ENCODE measurements around the gene MYO19.
"Not testable (repeated sequence)": the region's sequence is repeated elsewhere in the genome, so short reads cannot be mapped to it uniquely, and the experiment has no call there.

Gene MYO19

DNA sequence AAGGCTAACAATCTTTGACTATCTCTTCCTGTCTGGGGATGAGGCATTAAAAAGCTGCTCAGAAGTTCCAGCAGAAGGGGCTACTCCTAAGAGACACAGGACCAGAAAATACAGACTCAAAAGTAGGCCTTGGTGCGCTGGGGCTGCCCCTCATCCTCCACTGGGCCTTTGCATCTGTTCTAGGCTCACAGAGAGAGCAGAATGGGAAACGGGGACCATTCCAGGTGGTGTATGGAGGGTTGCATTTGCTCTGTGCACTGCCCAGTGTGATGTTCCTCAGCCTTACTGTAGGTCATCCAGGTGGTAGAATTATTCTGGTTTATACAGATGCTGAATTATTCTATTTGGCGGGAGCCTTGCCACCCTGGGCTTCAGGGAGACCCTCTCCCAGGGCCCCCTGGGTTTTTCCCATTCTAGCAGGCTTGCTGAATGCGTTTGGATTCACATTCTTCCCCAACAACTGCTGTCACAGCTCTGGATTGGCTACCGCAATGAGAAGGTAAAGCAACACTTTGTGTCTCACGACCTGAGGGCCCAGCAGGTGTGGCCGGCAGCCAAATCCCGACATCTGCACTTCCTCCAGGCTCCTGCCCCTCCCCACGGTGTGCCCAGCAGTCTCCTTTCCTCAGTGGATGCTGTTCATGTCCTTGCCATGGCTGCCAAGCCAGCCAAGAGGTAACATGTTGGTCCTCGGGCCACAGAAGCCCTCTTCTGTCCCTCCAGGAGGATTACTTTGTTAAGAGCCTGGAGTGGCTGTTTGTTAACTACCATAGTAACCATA, 73.1 kb downstream of the MYO19 start:
- no peak for DNase-seq

DNA sequence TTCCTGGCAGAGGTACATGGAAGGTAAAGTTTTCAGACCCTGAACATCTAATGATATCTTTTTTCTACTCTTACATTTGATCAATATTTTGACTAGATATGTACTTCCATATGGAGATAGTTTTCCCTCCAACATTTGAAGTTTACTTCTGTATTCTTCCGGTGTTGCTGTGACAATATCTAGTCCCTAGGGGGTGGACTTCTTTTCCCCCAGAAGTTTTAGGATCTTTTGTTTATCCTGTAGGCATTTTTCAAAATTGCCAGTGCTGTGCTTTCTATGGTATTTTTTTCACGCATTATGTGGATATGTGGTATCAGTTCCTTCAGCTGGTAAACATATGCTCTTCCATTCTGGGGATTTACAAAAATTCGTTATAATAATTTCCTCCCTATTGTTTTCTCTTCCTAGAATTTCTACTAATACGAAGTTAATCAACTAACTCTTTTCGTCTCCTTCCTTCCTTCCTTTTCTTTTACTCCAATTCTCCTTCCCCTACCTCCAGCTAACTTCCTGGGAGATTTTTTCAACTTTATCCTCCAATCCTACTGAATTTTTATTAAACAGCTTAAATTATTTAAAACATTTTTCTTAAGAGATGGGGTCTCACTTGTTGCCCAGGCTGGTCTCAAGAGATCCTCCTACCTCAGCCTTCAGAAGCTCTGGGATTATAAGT, 74.3 kb downstream of the MYO19 start:
- DNase-seq: no peak

DNA sequence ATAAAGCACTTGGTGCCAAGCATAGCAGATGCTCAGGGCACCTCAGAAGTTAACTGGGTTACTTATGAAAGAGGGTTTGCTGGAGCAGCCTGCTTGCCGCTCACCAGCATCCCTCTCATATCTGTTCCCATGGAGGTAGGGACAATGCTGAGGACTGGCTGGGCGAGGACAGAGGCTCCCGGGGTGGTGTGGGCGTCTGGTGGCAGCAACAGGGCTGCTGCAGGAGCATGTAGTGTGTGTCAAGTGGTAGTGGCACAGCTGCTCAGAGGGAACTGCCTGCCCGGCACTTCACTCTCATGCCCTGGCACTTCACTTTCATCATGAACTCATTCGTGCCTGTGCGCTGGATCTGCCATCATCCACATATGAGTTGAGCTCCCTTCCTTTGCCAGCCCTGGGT, 75.1 kb downstream of the MYO19 start:
- DNase-seq: no peak

DNA sequence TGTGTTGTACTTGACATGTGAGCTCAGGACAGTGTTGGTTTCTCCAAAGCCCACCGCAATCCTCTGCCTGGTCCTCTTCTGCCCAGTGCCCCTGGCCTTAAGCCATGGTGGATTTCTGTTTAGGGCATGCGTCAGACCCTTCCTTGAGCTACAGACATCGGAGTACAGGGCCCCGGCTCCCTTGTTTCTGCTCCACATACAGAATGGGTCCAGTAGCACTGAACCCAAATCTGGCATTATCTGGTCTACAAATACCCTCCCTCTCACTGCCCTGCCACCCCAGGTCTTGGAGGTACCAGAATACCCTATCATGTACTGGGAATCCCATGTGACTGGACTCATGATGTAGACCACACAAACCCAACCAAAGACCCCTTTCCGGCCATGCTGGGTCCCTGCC, 75.6 kb downstream of the MYO19 start:
- no peak for DNase-seq

DNA sequence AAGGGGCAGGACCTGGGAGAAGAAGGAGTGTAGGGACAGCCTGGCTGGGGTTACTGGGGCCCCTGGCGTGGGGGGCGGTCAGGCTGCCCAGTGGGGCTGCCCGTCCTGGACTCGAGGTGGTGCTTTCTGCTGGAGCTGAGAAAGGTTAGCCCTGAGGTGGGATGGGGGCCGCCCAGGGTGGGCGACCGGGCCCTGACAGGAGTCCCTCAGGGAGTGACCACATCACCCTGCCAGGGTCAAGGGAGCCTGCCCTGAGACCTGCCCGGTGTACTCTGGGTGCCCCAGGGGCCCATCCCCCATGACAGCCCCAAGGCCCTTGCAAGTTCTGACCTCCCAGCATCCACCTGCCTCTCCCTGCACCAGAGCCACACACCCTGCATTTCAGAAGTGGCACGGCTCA, 77.0 kb downstream of the MYO19 start:
- DNase-seq: not testable (repeated sequence)

DNA sequence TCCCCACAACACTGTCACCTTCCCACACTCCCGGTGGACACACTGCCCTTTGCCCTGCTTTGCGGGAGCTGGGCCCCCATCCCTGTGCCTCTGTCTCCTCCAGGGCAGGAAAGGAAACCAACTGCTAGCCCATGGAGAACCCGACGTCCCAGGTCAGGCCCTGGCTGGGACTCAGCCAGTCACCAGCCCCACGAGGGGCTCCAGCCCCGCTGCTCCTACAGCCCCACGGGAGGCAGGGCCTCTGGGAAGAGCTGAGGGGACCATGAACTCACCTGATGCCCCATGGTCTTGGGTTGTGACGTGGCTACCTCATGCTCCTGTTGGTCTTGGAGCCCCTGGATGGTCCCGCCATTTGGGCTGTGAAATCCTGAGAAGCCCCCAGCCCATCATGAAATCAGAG, 81.8 kb downstream of the MYO19 start:
- not testable (repeated sequence) for DNase-seq

DNA sequence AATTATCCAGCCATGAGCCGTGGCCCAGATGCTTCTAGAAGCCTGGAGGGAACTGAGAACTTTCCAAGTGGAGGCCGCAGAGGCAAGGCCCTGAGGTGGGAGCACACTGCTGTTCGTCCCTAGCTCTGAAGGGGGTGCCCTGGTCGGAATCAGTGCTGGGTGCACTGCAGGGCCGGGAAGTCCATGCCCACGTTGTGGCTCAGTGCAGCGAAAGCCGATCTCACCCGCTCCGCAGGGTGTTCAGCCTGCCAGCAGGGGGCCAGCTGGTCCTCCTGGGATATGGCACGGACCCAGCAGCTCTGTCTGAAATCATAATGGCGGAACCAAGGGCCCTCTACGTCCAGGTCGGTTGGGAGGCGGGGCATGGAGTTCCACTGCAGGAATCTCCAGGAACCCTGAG, 84.7 kb downstream of the MYO19 start:
- DNase-seq: not testable (repeated sequence)

Data from NCI-H748 treated with DMSO at 0.1 percent for 48 hours (cell line).